PFSK-1 (cell line): ENCODE measurements around the gene SGPL1.

Experiments used
- FOXP2 ChIP-seq: optimal IDR thresholded peaks from 2 replicates; pipeline ENCODE3; 2011; ENCODE audit warnings: borderline replicate concordance, control low read depth, inconsistent platforms; ENCODE audit not compliant: insufficient read depth; ENCODE audit errors: extremely low read length, extremely low read depth
- POLR2AphosphoS5 ChIP-seq: IDR thresholded peaks from 2 replicates; pipeline ENCODE4 v1.6.1; 2012; ENCODE audit warnings: low read depth, mild to moderate bottlenecking, control low read depth, low read length, moderate library complexity
- REST ChIP-seq, 2 experiments: IDR thresholded peaks; 2 replicates each; pipeline versions ENCODE4 v1.6.1 to v1.8.0; 2011 to 2012; ENCODE audit warnings: low read depth in 2 of 2, low read length in 2 of 2, control low read depth in 1 of 2, inconsistent platforms in 1 of 2, mild to moderate bottlenecking in 1 of 2, moderate library complexity in 1 of 2; ENCODE audit not compliant: insufficient read depth in 1 of 2
- SIN3A ChIP-seq: IDR thresholded peaks from 2 replicates; pipeline ENCODE4 v1.6.1; 2012; ENCODE audit warnings: mild to moderate bottlenecking, low read length, moderate library complexity, borderline replicate concordance; ENCODE audit not compliant: insufficient read depth
- TAF1 ChIP-seq: IDR thresholded peaks from 2 replicates; pipeline ENCODE4 v1.6.1; 2012; ENCODE audit warnings: low read length, control low read depth, borderline replicate concordance; ENCODE audit not compliant: insufficient read depth

DNA sequence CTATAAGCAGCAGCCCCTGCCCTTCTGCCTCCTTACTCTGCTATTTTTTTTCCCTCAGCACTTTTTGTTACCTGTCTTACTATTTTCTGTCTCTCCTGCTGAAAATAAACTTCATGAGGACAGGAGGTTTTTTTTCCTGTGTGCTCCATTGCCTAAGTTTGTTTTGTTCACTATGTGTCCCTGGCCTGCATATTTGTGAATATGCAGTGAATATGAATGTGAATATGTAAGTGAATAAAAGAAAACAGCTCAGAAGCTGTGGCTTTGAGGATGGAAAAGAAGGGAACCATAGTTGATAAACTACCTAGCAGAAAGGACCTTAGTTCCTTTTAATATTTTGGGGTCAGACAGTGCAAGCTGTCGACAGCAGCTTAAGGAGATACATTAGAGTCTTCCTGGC lies 37.7 kb downstream of the SGPL1 start:
- TF ChIP-seq SIN3A (no peak), POLR2AphosphoS5 (no peak), REST (IDR thresholded peaks at IDR 0.05; ENCODE audit: insufficient read depth in 1 of 2, low read depth in 2 of 2, low read length in 2 of 2) (no peak), FOXP2 (no peak), TAF1 (no peak)
